Central memory CD4-positive, alpha-beta T cell (primary cell): Measurements from ENCODE around the gene GPX7.
"Not testable (repeated sequence)": the region's sequence is repeated elsewhere in the genome, so short reads cannot be mapped to it uniquely, and the experiment has no call there.

Source experiments
- DNase-seq: peaks from one replicate; pipeline ENCODE4 v3.0.0; 2022
- total RNA-seq, 3 experiments: gene quantifications; one replicate each; lab custom pipeline; 2026; lab: John Stamatoyannopoulos, UW

The GPX7 gene
- 9.6 to 22.3 (median 18.3) reads per million in 3 experiments for total RNA-seq

DNA sequence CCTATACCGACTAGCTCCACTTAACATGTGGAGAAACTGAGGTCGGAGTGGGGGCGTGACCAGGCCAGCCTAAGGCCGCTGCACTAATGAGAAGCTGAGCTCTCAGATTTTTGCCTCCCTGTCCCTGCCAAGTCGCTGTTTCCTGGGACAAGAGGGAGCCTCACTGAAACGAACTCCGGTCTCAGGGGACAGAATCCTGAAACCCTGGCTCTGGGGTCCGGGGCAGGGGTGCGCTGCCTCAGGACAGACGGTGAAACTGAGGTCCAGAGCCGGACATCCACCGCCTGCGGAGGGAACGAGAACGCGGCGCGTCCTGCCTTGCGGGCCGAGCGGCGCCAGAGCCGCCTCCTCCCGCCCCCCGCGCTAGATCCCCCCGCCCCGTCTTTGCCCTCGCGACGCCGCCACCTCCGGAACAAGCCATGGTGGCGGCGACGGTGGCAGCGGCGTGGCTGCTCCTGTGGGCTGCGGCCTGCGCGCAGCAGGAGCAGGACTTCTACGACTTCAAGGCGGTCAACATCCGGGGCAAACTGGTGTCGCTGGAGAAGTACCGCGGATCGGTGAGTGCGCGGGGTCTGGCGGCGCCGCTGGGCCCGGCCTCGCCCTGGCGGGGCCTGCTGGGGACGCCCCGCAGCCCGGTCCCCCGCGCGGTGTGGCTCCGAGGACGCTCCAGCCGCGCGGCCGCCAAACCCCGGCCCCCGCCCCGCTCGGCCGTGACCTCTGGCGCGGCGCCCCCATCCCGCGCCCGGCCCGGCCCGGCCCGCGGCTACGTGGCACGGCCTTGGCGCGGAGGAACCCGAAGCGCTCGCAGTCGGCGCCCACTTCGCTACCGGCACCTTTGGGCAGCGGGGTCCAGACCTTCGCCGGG is at the start of gene GPX7:
Gene GPX7 (plus strand): TSS at position 381 of the 865 bp plus-strand sequence. CDS start 39 bp downstream, at position 420.
- peak; percentile 63 for DNase-seq

DNA sequence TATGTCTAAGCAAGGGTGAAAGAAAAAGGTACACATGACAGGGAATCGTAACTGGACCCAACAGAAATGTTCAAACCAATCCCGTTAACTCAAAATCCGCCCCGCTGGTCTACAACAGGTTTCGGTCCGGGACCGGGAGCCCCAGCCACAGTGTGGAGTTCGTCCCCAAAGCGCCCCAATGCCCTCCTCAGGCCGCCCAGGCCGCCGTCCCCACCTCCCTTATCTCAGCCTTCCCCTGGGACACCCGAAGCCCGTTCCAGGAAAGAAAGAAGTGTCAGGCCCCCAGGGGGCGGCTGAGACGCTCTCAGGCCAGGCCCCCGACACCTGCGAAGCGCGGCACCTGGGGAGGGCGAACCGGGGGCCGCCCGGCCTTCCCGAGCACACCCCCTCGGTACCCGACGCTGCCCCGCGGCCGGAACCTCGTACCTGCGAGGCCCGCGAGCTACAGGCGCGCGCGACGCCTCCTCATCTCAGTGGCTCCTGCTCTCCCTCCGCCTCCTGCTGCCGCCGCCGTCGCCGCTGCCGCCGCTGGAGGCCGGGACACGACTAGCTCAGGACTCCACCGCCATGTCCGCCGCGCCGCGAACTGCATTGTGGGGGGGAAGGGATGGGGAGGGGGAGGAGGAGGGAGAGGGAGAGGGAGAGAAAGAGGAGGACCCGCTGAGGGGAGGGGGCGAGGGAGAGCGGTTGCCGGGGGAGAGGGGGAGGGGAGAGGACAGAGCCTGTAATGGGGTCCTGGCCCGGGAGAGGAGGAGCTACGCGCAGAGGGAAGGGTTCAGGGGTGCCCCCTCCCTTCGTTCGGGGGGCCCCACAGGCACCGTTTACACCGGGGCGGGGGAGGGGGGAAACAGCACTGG is 49.4 kb upstream of the GPX7 start, which contains the start of gene TUT4:
Gene TUT4 (minus strand): TSS at position 588 of the 857 bp plus-strand sequence. CDS start 26,812 bp downstream, outside the sequence.
- DNase-seq: peak; percentile 71

DNA sequence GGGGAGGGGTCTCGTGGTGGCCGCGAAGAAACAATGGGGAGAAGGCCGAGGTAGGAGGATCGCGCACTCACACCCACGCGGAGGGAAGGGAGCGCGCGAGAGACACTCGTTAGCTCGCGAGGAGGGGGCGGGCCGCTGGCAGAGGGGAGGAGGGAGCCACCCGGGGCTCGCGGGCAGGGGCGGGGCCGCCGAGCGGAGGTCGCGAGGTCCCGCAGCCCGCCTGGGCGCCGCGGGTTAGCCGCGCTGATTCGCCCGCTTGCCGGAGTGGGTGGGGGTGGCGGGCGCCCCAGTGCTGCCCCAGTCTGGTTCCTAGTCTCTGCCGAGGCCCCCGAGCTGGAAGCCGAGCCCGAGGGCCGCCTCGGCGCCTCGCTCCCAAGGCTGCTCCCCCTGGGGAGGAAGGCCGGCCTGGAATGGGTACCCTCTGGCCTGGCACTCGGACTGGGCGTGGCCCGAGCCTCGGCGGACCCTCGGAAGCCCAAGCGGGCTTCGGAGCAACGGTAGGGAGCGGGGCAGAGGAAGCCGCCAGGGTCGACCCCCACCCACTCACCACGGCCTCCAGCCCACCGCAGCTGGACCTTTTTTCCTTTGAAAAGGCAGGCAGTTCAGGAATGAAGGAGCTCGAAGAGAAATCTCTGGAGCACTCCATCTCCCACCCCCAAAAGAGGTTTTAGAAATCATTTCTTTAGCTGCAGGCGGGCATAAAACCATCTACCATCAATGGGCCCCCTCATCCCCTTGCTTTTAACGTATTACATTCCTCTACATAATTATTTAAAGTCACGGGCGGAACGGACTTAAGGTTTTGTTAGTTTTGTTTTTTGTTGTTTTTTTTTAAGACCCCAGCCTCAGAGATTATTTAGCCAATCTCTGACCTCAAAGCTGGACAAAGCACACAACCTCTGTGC is 48.6 kb upstream of the GPX7 start:
- DNase-seq: peak; percentile 87

DNA sequence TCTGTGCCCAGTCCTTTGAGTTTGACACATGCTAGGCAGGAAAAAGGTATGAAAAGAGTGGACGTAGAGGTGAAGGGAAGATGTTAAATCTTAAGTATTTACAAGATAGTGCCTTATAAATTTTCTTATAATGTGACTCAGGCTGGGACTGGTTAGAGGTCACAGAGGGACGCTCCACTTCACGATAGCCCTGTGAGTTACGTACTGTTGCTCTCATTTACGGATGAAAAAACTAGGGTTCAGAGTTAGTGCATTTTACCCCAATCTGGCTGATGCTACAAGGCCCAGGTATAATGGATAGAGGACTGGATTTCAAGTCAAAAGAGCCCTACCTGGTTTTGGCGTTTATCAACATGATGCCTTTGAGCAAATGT is 47.9 kb upstream of the GPX7 start:
- no peak for DNase-seq

DNA sequence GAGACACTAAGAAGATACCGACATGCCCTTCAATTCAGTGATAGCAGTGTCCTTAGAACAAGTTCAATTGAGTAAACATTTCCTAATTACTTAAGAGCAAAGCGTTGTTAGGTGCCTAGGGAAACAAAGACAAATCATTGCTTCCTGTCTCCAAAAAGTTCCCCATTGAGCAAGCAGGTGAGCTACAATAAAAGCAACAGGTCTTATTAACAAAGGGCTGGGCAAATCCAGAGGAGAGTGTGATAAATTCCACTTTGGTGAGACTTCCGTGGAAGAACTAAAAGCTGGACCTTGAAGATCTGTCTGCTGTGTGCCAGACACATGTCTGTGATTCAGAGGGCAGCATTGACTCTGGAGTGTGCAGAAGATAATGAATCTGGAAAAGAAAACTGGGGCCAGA is 47.4 kb upstream of the GPX7 start:
- no peak for DNase-seq

DNA sequence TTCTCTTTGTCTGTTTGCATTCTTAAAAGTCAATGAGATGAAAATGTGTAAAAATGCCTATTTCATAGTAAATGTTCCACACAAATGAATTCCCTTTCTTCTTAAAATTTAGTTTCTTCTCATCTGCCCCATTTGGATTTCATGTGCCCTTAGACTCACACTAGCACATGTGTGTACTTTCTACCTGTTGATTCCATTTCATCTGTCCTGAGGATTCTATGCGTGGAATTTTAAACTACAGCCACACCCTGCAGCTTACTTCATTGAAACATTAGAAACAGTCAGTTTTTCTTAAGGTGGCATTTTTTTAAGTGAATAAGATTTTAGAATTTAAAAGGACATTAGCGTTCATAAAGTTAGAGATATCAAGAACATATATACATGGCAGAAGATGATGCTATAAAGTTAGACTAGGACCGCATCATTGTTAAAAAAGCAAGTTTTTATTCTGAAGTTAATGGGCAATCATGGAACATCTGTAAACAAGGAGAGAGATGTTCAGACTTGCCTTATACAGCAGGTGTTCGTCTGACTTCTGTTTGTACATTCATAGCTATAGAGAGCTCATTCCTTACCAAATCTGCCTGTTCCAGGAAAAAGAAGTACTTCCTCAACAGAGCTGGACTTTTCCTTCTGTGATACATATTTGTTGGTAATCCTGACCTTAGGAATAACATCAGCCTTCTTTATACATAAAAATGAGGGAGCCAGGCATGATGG is 45.4 kb upstream of the GPX7 start:
- DNase-seq: no peak

DNA sequence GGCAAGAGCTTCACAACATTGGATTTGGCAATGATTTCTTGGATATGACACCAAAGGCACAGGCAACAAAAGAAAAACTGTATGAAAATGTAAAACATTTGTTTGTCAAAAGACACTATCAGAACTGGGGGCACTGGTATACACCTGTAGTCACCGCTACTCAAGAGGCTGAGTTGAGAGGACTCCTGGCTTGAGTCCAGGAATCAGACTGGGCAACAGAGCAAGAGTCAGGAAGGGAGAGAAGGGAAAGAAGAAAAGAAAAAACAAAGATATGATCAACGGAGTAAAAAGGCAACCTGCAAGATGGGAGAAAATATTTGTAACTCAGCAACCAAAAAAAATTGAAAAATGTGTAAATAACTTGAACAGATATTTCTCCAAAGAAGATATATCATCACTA is 43.2 kb upstream of the GPX7 start:
- no peak for DNase-seq

DNA sequence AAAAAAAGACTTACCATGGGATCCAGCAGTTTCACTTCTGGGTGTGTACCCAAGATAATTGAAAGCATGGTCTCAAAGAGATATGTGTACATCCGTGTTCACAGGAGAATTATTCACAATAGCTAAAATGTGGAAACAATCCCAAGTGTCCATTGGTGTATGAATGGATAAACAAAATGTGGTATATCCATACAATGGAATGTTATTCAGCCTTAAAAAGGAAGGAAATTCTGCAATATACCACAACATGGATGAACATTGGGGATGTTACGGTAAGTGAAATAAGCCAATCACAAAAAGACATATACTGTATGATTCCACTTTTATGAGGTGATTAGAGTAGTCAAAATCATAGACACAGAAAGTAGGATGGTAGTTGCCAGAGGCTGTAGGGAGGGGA is 42.3 kb upstream of the GPX7 start:
- no peak for DNase-seq

DNA sequence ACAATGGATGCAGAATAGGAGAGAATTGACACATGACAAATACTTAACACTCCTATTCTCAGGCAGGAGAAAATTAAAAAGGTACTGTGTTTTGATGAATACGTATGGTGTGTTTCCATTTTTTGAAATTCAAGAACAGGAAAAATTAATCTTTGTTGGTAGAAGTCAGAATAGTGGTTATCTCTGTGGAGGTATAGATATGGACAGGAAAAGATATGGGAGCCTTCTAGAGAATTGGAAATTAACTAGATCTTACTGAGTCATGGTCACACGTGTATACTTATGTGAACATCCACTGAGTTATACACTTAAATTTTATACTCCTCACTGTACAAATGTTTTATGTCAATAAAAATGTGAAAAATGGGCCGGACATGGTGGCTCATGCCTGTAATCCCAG is 39.4 kb upstream of the GPX7 start:
- DNase-seq: no peak

DNA sequence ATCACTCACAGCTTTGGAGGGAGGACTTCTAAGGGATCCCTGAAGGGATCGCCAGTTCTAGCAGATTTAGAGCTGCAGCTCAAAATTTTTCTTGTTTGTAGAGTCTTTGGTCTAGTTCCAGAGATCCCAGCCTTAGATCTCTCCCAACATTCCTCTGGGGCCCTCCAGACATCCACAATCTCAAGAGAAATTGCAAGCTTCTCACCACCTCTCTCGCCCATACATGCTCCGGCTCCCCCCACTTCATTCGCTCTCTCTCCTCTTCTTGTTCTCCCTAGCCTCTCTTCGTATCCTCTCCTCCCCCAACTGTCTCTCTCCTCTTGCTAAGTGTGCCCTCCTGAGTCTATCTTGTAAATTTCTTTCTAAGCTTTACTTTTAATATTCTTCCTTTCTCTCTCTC is 34.2 kb upstream of the GPX7 start:
- DNase-seq: no peak

DNA sequence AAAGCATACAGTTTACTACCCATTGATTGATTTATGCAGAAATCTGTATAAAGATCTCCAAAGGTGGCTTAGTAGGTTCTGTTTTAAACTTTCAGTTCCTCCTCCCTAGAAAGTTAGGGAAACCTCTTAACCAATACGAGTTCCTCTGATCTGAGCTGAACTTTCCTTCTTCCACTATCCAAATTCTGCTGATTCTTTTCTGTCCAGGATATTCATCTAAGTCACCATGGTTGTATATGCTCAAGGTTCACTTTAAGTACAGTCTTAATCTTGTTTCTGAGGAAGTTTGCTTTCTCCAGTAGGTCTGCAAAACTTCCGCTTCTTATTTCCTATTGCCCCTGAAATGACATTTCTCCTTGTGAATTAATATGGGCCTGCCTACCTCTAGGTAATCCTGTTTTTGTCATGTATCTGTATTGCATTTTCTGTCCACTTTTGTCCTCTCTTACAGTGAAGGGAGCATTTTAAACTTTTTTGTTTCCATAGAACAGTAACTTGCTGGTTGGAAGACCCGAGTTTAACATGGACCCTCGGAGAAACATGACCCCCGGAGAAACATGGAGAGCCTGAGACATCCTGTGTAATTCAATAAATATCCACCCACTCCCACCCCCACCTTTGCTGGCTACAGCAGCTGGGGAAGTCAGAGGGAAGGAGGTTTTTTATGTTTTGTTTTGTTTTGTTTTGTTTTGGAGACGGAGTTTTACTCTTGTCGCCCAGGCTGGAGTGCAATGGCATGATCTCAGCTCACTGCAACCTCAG is 32.5 kb upstream of the GPX7 start:
- no peak for DNase-seq

DNA sequence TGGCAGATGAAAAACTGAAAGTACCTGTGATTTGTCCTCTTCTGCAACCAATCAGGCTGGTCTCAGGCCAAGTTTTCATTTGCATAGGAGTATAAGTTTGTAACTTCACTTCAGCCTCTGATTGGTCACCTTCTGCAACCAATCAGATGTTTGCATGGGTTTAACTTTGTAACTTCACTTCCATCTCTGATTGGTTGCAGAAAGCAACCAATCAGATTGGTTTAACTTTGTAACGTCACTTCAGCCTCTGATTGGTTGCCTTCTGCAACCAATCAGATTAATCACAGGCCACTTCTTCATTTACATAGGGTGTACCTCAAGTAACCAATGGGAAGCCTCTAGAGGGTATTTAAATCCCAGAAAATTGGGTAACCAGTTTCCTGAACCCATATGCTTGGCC is 30.4 kb upstream of the GPX7 start:
- no peak for DNase-seq

DNA sequence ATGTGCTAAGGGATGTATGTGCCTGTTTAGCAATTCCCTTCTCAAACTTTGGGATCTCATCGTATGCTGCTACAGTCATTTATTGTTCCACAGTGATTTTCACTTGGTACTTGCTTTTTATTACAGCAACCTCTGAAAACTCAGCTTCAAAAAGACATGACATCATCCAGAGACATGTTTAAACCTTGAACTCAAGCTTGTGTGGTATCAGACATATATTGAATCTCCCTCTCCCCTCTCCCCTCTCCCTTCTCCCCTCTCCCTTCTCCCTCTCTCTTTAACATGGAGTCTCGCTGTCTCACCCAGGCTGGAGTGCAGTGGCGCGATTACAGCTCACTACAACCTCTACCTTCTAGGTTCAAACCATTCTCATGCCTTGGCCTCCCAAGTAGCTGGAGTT is 29.8 kb upstream of the GPX7 start:
- DNase-seq: no peak

DNA sequence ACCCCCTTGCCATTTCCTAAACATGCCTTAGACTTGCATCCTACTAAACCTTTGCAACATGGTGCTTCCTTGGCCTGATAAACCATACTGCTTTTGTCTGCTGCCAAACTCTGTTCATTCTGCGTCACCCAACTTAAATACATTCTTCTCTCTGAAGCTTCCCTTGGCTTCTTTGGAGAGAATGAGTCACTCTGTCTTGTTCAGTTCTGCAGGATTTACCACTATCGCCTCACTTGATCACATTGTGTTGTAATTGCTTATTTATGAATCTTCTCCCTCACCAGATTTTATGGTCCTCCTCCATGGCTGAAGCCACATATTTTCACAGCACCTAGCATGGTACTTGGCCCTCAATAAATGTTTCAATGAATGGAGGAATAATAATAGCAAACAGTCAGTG is 27.6 kb upstream of the GPX7 start:
- no peak for DNase-seq

DNA sequence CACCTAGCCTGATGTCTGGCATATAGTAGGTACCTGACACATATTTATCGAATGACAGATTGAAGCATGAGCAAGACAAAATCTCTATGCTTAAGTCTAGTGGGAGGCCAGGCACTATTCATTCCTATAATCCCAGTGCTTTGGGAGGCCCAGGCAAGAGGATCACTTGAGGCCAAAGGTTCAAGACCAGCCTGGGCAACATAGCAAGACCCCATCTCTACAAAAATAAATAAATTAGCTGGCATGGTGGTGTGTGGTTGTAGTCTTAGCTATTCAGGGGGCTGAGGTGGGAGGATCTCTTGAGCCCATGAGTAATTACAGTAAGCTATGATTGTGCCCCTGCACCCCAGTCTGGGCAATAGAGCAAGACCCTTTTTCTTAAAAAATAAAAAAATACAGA is 26.1 kb upstream of the GPX7 start:
- no peak for DNase-seq

DNA sequence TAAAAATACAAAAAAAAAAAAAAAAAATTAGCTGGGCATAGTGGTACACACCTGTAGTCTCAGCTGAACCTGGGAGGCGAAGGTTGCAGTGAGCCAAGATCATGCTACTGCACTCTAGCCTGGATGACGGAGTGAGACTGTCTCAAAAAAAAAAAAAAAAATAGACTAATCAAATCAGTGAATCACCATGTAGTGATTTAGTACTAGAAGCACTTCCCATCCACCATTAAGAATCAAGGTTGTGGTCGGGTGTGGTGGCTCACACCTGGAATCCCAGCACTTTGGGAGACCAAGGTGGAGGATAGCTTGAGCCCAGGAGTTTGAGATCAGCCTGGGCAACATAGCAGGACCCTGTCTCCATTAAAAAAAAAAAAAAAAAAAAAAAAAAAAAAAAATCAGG is 24.1 kb upstream of the GPX7 start:
- not testable (repeated sequence) for DNase-seq

DNA sequence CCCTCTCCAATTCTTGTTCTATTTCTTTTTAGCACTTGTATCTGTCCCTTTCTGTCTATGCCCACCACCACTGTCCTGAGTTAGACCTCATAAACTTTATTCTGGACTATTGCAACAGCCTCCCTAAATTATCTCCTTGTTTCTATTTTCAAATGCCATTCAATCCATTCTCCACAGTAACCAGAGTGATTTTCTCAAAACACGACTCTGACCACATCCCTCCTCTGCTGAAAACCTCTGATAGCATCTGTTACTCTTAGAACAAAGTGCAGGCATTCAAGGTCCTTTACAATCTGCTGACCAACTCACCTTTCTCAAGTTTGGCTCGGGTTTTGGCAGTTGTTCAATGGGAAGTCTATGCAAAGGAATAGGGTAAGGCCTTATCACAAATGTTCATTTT is 22.8 kb upstream of the GPX7 start:
- no peak for DNase-seq

DNA sequence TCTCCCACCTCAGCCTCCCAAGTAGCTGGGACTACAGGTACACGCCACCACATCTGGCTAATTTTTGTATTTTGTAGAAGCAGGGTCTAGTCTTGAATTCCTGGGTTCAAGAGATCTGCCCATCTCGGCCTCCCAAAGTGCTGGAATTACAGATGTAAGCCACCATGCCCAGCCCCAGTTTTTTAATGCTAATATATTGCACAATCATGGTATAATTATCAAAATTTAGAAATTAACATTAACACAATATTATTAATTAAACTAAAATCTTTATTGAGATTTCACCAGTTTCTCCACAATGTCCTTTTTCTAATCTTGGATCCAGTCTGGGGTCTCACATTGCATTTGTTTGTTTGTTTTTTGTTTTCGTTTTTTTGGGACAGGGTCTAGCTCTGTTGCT is 21.9 kb upstream of the GPX7 start:
- no peak for DNase-seq

DNA sequence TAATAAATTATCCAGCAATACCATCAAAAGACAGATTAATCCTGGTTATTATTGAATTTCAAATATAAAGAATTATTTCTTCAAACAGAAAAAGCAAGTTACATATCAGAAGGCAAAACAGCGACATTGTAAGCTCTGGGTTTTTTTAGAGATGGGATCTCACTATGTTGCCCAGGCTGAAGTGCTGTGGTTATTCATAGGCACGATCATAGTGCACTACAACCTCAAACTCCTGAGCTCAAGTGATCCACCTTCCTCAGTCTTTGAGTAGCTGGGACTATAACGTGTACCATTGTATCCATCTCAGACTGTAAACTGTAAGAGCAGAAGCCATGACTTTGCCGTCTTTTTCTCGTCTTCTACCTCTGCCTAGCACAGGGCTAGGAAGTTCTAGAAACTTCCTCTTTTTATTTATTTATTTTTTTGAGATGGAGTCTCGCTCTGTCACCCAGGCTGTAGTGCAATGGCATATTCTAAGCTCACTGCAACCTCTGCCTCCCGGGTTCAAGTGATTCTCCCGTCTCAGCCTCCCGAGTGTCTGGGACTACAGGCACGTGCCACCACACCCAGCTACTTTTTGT is 20.0 kb upstream of the GPX7 start:
- DNase-seq: no peak

DNA sequence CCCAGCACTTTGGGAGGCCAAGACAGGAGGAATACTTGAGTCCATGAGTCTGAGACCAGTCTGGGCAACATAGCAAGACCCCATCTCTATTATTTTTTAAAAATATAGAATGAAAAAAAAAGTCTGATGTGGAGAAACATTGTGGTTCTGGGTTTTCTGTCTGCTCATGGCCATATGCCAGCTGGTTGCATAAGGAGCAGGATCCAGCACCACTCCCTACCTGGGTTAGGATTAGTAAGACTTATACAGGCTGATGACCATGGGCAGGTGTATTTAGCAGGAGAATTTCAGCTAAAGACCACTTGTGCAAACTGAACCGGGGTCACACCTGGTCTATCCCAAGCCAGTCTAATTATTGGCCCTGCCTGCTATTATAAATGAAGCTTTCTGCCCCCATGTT is 16.7 kb upstream of the GPX7 start:
- no peak for DNase-seq

DNA sequence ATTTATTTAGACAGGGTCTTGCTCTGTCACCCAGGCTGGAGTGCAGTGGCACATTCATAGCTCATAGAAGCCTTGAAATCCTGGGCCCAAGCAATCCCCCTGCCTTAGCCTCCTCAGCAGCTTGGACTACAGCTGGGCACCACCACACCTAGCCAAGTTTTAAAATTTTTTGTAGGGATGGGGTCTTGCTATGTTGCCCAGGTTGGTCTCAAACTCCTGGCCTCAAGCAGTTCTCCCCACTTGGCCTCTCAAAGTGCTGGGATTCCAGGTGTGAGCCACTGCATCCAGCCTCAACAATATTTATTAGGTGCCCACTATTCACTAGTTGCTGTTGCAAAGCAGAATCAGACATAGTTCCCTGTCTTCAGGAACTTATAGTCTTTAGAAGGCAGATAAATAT is 14.1 kb upstream of the GPX7 start:
- DNase-seq: no peak
